ENCODE data around the gene ACAP1. TPM values are rescaled to one million over a fixed set of nuclear protein-coding genes. Genes with fewer than 3 reads are reported as not detected.
A peak's percentile ranks its signal among the peaks of the same experiment; 100 is the strongest.

The ACAP1 gene
- total RNA-seq, 2 donors from 2014 or later: 2.5 to 6.5 TPM

DNA sequence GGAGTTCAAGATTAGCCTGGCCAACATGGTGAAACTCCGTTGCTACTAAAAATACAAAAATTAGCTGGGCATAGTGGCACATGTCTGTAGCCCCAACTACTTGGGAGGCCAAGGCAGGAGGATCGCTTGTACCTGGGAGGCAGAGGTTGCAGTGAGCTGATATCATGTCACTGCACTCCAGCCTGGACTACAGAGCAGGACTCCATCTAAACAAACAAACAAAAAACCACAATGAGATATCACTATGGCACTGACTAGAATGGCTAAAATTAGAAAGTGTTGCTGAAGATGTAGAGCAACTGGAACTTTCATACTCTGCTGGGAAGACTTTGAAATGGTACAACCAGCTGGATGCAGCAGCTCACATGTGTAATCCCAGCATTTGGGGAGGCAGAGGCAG, 38.0 kb downstream of the ACAP1 start:
- TF ChIP-seq POLR2A (IDR thresholded peaks at IDR 0.05): no peak
- TF ChIP-seq, protein P1, sequence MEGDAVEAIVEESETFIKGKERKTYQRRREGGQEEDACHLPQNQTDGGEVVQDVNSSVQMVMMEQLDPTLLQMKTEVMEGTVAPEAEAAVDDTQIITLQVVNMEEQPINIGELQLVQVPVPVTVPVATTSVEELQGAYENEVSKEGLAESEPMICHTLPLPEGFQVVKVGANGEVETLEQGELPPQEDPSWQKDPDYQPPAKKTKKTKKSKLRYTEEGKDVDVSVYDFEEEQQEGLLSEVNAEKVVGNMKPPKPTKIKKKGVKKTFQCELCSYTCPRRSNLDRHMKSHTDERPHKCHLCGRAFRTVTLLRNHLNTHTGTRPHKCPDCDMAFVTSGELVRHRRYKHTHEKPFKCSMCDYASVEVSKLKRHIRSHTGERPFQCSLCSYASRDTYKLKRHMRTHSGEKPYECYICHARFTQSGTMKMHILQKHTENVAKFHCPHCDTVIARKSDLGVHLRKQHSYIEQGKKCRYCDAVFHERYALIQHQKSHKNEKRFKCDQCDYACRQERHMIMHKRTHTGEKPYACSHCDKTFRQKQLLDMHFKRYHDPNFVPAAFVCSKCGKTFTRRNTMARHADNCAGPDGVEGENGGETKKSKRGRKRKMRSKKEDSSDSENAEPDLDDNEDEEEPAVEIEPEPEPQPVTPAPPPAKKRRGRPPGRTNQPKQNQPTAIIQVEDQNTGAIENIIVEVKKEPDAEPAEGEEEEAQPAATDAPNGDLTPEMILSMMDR (IDR thresholded peaks at IDR 0.05): no peak
- TF ChIP-seq POLR2AphosphoS5 (IDR thresholded peaks at IDR 0.05): no peak
- 94% methylated on average over 2 of the region's 2 CpGs for WGBS
- intact Hi-C loops (cut with DNase I): no loop called here

DNA sequence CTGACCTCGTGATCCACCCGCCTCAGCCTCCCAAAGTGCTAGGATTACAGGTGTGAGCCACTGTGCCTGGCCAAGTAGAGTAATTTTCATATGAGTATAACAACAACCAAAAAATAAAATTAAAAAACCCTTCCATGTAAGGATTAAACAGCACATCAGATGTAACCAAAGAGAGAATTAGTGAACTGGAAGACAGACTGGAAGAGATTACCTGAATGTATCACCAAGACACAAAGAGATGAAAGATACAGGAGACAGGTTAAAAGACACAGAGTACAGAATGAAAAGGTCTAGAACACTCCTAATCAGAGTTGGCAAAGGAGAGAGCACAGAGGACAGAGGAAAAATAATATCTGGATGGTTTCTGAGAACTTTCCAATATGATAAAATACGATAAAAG, 42.8 kb downstream of the ACAP1 start:
- intact Hi-C loops (cut with DNase I): no loop called here
- no peak for DNase-seq (ENCODE audit: low spot score)
- Histone ChIP-seq H3K36me3 (no peaks in the 10 kb centered on the region), H3K4me1 (replicated peaks) (peaks cover 10% of the 10 kb centered on the region), H3K4me3 (no peak overlapping the region), H3K27ac (no peak overlapping the region), H3K27me3 (replicated peaks; ENCODE audit: insufficient read depth) (no peaks in the 10 kb centered on the region), H3K9me3 (no peaks in the 10 kb centered on the region)
- TF ChIP-seq POLR2AphosphoS5 (IDR thresholded peaks at IDR 0.05) (no peak), POLR2A (IDR thresholded peaks at IDR 0.05) (no peak)
- TF ChIP-seq, protein P1 (IDR thresholded peaks at IDR 0.05): no peak
- 92% methylated on average over 3 of the region's 3 CpGs for WGBS

More for the DNA sequence above, 38.0 kb downstream of the ACAP1 start:
- H3K36me3 ChIP-seq: no peaks in the 10 kb centered on the region
- no peak overlapping the region for H3K4me3 ChIP-seq
- H3K27me3 ChIP-seq (replicated peaks; ENCODE audit: insufficient read depth): no peaks in the 10 kb centered on the region
- no peak for DNase-seq (ENCODE audit: low spot score)
- no peaks in the 10 kb centered on the region for H3K9me3 ChIP-seq
- no peaks in the 10 kb centered on the region for H3K4me1 ChIP-seq (replicated peaks)
- H3K27ac ChIP-seq: no peak overlapping the region

DNA sequence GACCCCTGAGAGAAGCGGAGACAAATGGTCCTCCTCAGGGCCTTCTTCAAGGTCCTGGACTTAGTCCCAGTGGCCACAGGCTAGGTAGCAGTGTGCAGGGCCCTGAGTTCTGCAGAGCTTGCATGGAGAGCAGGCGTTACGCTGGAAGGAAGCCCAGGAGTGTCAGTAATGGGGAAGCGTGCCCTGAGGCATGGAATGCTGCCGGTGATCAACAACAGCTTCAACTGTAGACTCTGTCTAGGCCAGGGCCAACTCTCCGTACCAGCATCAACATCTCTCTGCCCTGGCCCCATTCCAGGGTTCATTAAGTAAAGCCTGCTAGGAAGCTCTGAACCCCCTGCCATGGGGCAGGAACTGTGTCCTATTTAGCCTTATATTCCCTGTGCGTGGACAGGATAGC, 44.0 kb downstream of the ACAP1 start:
- Histone ChIP-seq H3K27ac (peak overlapping the region; percentile 72 to 75), H3K27me3 (replicated peaks; ENCODE audit: insufficient read depth) (no peaks in the 10 kb centered on the region), H3K36me3 (no peaks in the 10 kb centered on the region), H3K9me3 (no peaks in the 10 kb centered on the region), H3K4me1 (replicated peaks) (peaks cover 10% of the 10 kb centered on the region), H3K4me3 (peak overlapping the region; percentile 38 to 47)
- intact Hi-C loops (cut with DNase I): no loop called here
- peak; percentile 39 for TF ChIP-seq POLR2AphosphoS5 (IDR thresholded peaks at IDR 0.05)
- TF ChIP-seq, protein P1 (IDR thresholded peaks at IDR 0.05): no peak
- peak; percentile 85 for DNase-seq (ENCODE audit: low spot score)
- WGBS: 29% methylated on average over 7 of the region's 7 CpGs

DNA sequence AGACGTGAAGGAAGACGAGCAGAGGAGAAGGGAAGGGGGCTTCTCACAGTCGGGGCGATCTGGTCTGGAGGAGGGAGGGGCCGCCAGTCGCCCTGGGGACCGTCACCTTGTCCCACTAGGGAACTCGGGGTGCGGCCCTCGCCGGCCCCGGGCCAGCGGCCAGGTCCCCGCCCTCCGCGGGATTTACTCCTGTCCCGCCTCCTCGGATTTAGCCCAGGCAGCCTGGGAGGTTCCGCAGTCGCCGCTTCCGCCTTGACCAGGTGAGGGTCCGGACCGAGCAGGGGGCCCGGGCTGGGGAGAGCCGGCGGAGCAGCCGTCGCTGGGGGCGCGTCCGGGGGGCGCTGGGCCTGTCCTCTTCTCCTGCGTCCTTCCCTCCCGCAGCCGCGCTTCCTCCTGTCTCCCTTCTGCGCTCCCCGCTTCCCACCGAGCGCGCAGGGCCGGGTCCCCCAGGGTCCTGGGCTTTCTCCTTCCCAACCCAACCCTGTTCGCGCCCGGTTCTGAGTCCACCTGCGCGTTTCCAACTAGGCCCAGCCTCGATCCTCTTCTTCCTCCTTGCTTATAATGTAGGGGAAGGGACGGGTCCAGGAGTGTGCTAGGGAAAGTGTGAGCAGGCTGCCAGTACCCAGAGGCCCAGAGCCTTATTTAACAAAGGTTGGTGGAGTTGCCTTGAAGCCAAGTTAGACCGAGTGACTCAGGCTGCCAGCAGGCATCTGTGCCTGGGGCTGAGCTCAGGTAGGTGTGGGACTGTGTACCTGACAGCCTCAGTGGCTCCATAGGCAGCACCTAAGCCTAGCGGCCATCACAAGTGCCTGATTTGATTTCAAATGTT, 44.7 kb downstream of the ACAP1 start, which contains the start of gene TNK1:
Gene TNK1, plus strand, starts transcription at position 235 of the 829 bp plus-strand sequence. CDS start 1,838 bp downstream, outside the sequence.
- no peaks in the 10 kb centered on the region for H3K36me3 ChIP-seq
- H3K9me3 ChIP-seq: no peaks in the 10 kb centered on the region
- H3K4me1 ChIP-seq (replicated peaks): peaks cover 10% of the 10 kb centered on the region
- no peaks in the 10 kb centered on the region for H3K27me3 ChIP-seq (replicated peaks; ENCODE audit: insufficient read depth)
- intact Hi-C loops (cut with DNase I): no loop called here
- H3K4me3 ChIP-seq: peak within 1 kb of the TSS; percentile 38 to 47
- WGBS: 3% methylated on average over 52 of the region's 52 CpGs
- H3K27ac ChIP-seq: peak within 1 kb of the TSS; percentile 72 to 75
- peak; percentile 84 for DNase-seq (ENCODE audit: low spot score)
- TF ChIP-seq, protein P1 (IDR thresholded peaks at IDR 0.05): no peak
- TF ChIP-seq POLR2AphosphoS5 (IDR thresholded peaks at IDR 0.05): peak; percentile 77
- peak; percentile 82 for TF ChIP-seq POLR2A (IDR thresholded peaks at IDR 0.05)

DNA sequence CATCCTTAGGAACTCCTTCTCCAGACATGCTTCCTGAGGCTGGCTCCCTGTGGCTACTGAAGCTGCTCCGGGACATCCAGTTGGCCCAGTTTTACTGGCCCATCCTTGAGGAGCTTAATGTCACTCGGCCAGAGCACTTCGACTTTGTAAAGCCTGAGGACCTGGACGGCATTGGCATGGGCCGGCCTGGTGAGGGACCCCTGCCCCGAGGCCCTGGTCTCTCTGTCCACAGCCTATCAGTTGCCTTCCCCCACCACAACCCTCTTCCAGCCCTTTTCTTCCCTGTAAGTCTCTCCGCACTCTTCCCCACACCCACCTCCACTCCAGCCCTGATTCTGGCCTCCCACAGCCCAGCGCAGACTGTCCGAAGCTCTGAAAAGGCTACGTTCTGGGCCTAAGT, 46.6 kb downstream of the ACAP1 start:
- DNase-seq (ENCODE audit: low spot score): no peak
- no peaks in the 10 kb centered on the region for H3K36me3 ChIP-seq
- no peaks in the 10 kb centered on the region for H3K27me3 ChIP-seq (replicated peaks; ENCODE audit: insufficient read depth)
- no peak for TF ChIP-seq POLR2AphosphoS5 (IDR thresholded peaks at IDR 0.05)
- TF ChIP-seq POLR2A (IDR thresholded peaks at IDR 0.05): no peak
- TF ChIP-seq, protein P1 (IDR thresholded peaks at IDR 0.05): no peak
- no peaks in the 10 kb centered on the region for H3K9me3 ChIP-seq
- WGBS: 81% methylated on average over 10 of the region's 10 CpGs
- H3K27ac ChIP-seq: no peak overlapping the region
- H3K4me3 ChIP-seq: no peak overlapping the region
- intact Hi-C loops (cut with DNase I): no loop called here
- H3K4me1 ChIP-seq (replicated peaks): peaks cover 10% of the 10 kb centered on the region
